ENCODE data around the gene SNAPC3.
A peak's percentile ranks its signal among the peaks of the same experiment; 100 is the strongest.
"Not testable (repeated sequence)": the region's sequence is repeated elsewhere in the genome, so short reads cannot be mapped to it uniquely, and the experiment has no call there.

The SNAPC3 gene

DNA sequence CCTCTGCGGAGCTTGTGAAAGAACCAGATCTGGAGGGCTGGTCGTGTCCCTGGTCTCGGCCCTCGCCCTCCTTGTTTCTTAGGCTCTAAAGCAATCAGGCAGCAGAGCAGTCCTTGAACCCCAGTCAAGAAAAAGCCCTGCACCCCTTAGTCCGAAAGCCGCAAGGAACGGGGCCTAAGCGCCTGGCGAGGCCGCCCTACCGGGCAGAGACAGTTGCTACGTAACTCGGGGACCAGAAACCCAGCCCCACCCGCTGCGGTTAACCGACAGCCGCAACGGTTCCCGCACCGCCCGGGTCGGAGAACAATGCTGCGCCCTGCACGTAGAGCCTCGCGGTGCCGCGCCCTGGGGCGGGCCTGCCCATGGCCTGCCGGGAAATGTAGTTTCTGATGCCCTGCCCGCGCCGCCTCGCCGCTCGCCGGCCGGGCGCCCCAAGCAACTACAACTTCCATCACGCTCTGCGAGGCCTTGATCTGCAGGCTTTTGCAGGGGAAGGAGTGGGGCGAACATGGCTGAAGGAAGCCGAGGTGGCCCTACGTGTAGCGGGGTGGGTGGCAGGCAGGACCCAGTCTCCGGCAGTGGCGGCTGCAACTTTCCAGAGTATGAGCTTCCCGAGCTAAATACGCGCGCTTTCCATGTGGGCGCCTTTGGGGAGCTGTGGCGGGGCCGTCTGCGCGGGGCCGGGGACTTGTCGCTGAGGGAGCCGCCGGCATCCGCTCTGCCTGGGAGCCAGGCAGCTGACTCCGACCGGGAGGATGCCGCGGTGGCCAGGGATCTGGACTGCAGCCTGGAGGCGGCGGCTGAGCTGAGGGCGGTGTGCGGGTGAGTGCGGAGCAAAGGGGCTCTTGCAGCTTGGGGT is at the start of gene SNAPC3:
Gene SNAPC3, plus strand, starts transcription at position 505 of the 859 bp plus-strand sequence. Its CDS starts 4 bp downstream, at position 509.
- DNase-seq, result peak; percentile 86

DNA sequence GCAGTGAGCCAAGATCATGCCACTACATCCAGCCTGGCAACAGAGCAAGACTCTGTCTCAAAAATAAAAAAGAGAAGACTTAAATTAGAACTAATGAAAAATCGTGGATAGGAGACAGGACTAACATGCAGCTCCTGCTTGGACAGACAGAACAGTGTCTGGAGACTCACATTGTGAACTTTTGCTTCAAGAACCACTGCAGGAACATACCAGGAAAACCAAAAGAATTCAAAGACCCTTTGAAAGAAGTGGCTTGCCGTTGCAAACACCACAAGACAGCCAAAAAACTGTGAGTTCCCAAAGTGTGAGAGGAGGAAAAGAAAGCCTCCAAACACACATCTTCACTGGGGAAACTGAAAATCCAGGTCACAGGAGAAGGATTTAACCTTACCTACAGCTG is 48.8 kb upstream of the SNAPC3 start:
- no peak for DNase-seq

DNA sequence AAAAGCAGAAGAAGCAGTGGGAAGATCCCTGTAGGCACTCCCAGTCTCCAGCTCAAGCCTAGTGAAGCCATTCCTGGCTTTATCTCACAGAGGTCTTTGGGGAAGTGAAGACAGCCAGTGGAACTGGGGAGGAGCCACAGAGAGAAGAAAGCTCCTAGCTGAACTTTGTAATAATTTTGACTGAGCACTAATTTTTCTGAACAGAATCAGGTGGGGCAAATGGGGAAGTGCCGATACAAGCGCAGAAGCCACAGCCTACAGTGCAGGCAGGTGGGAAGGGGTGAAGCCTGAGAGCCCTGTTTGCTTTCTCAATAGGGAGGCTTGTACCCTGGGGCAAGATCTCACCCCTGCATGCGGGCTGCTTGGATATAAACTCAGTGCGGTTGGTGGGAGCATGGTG is 48.4 kb upstream of the SNAPC3 start:
- DNase-seq, result no peak

DNA sequence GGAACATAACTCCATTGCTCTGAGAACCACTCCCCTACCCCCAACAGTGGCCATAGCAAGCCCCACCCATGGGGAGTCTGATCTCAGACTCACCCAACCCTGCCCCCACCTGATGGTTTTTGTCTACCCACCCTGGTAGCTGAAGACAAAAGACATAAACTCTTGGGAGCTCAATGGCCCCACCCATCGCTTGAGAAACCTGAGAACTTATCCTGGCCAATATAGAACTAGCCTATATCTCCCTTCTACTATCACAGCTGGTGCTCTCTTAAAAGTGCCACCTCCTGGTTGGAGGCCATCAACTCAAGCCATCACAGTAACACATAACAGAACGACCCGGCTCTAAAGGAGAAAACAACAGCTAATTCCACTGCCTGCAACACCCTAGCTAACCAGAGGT is 47.9 kb upstream of the SNAPC3 start:
- no peak for DNase-seq

DNA sequence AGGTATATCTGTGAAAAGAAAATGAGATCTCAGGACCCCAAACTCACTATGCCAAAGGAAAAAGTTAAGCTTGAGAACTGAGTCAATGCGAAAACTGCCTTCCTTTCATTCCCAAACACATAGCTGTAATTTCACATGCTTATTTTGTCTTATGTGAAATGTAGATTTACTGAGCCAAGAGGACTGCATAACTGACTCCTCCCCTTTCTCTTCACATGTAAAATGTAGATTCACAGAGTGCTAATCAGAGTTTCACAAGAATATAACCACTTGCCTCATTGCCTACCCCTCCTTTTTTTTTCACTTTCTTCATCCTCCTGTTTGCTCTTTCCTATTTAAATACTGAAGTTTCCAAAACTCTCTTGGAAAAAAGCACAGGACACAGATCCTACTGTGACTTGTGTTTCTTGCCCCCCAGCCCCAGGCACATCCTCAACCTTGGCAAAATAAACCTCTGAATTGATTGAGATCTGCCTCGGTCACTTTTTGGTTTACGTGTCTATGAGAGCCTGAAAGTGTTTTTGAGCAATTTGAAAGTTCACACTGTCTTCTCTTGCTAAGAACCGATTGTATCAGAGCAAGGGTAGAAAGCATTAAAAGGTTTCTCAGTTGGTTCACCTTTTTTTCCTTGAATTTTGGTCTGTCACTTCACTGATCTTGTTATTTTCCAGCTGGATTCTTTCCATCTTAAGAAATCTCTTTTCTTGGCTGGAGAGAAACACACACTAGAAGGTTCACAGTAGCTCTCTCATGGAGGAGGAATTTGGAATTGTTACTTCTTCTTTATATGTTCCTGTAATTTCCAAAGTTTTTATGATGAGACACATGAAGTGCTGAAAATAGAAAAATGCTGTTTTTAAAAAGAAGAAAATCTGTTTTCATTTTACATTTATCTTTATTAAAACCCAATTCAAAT is 44.8 kb upstream of the SNAPC3 start:
- no peak for DNase-seq

DNA sequence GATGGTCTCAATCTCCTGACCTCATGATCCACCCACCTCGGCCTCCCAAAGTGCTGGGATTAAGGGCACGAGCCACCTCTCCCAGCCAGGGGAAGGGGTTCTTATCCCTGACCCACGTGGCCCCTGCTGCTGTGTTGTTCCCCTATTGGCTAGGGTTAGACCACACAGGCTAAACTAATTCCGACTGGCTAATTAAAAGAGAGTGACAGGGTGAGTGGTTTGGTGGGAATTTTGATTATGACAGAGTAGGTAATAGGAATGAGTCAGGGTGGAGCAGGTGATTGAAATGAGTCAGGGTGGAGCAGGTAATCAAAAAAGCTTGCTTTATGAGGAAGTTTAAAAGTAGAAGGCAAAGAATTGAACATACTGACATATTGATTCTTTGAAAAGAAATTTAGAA is 43.4 kb upstream of the SNAPC3 start:
- not testable (repeated sequence) for DNase-seq

DNA sequence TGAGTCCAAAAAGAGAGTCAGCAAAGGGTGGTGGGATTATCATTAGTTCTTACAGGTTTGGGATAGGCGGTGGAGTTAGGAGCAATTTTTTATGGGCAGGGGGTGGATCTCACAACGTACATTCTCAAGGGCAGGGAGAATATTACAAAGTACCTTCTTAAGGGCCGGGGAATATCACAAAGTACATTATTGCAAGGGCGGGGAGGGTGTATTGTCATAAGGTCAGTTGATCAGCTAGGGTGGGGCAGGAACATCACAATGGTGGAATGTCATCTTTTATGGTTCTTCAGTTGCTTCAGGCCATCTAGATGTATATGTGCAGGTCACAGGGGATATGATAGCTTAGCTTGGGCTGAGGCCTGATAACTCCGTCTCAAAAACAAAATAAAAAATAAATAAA is 42.8 kb upstream of the SNAPC3 start:
- not testable (repeated sequence) for DNase-seq

DNA sequence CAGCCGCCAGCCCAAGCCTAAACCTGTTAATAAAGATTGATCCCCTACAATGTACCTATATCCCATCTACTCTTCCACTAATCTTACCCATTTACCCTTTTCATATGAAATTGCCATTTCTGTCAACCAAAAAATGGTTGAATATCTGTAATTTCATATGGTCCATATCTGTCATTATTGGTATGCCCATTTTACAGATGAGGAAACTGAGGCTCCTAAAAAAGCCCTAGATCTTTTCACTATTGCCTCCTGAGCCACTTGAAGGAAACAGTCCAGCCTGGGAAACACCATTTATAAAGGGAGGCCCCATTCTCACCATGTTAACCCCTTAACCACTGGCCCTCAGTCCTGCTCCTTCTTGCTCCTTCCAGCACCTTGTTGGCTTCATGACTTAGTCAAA is 41.2 kb upstream of the SNAPC3 start:
- no peak for DNase-seq

DNA sequence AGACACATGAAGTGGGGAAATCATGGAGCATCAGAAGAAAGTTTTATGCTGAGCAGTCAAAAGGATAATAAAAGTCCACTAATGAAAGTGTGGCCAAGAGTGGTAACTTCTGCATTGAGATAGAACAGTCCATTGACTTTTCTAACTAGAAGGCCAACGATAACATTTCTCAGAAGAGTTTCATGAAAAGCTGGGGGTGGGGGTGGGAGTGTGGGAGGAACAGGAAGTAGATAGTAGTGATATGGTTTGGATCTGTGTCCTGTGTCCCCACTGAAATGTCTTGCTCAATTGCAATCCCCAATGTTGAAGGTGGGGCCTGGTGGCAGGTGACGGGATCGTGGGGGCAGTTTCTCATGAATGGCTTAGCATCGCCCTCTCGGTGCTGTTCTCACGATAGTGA is 36.2 kb upstream of the SNAPC3 start:
- DNase-seq, result no peak

DNA sequence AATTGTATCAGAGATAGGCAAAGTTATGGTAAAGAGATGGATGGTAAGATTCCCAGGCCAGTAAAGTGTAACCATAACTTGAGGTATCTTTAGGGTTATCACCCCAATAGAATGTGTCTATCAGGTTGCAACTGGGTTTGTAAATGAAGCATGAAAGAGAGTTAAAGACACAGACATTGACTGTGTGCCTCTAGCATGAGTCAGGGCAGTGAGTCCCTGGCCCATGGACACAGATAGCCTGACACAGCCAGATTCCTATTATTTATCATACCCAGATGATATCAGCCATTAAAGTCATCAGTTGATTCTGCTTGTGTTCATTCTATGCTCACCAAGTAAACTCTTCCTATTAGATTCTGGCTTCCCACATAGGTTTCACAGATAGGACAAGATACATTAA is 33.5 kb upstream of the SNAPC3 start:
- DNase-seq, result no peak

DNA sequence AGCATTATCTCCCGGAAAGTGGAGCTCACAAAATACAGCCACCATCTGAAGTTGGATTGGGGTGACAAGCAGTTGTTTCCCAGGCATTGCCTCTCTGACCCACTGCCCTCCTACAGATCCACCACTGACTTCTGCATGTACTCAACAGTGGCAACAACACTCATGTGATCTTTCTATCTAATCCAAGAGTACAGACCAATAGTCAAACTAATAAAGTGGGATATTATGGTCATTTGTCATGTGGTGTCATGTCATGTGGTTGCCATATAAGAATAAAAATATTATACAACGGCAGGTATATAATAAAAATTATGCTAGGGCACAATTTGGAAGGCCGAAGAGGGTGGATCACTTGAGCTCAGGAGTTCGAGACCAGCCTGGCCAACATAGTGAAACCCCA is 33.0 kb upstream of the SNAPC3 start:
- DNase-seq, result no peak

DNA sequence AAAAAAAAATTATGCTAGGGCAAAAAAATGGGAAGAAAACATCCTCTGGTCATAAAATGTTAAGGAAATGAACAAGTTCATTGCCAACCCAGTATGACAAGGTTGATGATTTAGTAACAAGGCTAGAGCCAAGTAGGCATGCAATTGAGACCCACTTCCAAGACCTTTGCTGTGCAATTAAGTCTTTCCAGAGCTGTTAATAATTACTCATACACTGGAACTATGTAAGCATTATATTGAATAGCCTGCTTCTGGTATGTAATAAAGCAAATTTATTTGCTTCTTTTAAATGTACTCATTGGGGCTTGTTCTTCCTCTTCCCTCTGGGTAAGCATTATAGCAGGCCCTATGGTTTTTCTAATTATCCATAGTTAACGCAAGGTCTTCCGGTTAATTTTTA is 32.5 kb upstream of the SNAPC3 start:
- no peak for DNase-seq

DNA sequence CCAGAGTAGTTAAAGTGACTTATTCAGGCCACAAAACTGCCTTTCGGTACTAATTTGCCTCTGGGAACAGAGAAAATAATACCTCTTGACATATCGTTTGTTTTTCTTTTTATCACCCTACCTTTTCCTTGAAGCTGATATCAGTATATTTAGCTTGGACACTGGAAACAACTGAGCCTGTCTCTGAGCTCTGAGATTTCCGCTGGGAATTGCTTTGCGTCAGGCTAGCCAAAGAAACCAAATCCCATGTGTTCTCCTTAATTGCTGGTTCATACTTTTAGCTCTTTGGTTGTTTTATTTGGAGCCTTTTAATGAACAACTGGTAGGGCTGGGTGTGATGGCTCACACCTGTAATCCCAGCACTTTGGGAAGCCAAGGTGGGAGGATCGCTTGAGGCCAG is 30.3 kb upstream of the SNAPC3 start:
- no peak for DNase-seq

DNA sequence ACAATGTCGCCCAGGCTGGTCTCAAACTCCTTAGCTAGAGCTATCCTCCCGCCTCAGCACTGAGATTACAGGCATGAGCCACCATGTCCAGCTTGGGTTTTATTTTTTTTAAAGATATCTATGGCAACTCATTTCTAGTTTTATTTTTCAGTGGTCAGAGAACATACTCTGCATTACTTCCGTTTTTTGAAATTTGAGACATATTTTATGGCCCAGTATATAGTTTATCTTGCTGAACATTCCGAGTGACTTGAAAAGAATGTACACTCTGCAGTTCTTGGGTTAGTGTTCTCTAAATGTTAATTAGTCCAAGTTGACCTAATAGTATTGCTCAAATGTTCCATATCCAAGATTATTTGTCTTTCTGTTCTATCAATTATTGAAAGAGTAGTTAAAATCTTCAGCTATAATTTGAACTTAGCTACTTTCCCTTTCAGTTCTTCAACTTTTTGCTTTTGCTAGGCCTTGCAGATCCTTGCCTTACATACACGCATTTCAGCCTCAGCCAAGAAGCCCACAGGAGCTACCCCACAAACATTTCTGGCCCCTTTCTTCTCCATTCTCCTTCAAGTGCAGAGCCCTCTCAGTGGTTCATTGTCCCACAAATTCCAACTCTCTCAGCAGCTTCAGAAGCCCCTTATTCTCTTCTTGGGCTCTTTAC is 22.3 kb upstream of the SNAPC3 start:
- DNase-seq, result no peak

DNA sequence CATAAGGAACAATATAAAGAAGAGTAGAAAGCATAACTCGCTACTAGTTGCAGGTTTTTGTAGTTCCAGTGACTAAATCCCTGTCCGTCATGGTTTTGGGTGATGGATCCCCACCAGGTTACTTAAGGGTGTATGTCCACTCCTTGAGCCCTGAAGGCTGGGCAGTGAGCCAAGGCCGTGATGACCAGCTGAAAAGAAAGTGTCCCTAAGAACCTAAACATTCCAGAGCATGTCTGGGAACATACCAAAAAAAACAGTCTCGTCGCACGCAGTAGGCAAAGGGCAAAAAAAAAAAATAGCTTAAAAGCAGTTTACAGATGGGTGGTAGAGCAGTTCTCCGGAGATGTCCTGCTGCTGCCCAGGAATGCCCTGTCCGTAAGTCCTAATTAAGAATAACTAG is 21.4 kb upstream of the SNAPC3 start:
- DNase-seq, result no peak

DNA sequence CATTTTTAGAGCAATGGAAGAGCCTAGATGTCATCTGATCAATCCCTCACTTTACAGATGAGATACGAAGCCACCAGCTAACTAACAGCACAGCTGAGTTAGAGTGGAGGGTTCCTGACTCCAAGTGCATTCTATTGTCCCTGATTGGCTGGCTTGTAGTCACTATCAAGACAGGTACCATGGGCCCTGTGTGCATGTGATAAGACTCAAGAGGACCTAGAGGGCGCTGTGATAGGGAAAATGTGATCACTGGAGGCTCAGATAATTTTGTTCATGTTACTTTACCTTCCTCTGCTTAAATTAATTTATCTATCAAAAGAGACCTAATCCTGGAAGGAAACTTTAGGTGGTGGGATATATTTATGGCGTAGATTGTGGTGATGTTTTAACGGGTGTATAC is 19.5 kb upstream of the SNAPC3 start:
- peak; percentile 34 for DNase-seq

DNA sequence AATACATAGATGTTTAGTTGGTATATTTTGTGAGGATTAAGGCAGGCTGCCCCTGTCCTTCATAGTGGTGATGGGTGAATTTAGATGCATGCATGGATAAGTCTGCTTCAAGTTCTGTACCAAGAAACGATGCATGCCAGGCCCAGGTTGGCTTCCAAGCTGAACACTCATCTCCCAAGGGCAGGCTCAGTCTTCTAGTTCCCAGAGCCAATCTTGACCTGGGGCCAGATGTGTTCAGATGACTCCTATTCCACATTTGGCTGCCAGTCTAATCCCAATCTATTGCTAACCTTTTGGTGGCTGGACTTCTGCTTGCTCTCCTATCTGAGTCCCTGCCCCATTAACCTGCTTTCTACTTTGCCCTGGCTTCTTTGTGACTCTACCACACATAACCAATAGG is 18.5 kb upstream of the SNAPC3 start:
- DNase-seq, result no peak

DNA sequence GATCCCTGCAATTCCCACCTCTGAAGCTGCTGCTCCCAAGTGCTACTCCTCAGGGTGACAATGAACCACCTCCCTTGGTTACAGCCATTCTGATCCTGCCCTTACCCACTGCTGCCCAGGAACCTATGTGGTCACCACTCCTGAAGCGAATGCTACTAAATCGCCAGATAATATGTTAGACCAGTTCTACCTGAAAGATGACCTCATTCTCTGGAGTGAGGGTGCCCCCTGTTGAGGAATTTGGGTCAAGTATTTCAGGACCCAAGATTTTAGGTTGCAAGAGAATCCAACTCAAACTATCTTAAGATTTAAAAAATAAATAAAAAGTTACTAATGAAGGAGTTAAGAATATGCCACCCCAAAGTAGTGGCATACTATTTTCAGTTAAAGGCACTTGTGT is 5.8 kb upstream of the SNAPC3 start:
- DNase-seq, result peak; percentile 36

DNA sequence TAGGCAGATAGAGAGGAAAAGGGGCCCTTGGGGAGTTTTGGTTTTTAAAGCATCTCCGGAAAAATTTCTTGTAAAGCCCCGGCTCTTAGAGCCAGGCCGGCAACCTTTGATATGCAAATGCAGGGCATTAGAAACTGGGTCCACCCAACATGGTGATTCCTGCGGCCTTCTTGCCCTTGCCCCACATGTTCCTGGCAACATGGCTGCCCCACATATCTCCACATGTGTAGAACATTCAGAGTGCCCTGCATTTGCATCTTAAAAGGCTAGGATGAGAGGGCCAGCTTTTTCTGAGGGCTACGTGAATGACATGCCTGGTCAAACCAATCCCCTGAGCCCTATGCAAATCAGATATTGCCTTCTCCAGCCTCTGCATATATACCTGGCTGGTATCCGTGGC is 5.0 kb upstream of the SNAPC3 start:
- no peak for DNase-seq

DNA sequence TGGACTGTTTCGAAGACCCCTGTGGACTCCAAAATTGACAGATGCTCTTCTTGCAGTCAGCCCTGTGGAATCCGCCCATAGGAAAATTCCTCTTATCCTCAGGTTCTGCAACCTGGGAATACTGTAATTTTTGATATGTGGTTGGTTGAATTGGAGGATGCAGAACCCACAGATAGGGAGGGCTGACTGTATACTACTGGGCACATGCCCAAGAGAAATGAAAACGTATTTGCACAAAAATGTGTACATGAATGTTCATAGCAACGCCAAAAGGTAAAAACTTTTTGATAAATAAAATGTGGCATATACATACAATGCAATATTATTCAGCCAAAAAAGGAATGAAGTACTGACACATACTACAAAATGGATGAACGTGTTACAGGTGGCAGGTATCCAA is 1.9 kb upstream of the SNAPC3 start:
- no peak for DNase-seq

DNA sequence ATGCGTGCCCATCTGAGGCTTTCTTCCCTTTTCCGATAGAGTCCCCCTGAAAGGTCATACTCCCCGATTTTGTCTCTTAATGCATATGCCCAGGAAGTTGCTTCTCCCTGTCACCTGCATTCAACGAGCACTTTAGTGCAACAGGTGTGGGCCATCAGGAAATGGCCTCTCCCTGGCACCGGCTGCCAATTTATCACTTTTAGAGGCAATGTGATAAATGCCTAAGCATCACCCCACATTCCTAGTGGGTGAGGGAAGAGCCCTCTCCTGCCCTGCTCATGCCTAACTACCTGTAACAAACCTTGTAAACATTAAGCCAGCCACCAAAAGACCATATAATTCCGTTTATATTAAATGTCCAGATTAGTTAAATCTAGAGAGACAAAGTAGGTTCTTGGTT is 1.1 kb upstream of the SNAPC3 start:
- peak; percentile 18 for DNase-seq

DNA sequence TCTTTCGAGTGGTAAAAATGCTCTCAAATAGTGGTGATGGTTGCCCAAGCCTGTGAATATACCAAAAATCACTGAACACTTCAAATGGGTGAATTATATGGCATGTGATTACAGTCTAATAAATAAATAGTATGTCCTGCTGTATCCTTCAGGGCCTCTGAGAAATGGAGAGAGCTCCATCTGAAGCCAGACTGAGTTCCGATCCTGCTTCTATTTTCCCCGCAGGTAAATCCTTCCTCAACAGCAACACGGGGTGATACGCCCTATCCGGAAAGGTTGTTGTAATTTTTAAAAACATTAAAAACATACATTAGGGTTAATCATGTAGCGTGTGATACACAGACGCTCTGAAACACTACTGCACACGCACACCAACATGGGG is 695 bp upstream of the SNAPC3 start:
- DNase-seq, result no peak

DNA sequence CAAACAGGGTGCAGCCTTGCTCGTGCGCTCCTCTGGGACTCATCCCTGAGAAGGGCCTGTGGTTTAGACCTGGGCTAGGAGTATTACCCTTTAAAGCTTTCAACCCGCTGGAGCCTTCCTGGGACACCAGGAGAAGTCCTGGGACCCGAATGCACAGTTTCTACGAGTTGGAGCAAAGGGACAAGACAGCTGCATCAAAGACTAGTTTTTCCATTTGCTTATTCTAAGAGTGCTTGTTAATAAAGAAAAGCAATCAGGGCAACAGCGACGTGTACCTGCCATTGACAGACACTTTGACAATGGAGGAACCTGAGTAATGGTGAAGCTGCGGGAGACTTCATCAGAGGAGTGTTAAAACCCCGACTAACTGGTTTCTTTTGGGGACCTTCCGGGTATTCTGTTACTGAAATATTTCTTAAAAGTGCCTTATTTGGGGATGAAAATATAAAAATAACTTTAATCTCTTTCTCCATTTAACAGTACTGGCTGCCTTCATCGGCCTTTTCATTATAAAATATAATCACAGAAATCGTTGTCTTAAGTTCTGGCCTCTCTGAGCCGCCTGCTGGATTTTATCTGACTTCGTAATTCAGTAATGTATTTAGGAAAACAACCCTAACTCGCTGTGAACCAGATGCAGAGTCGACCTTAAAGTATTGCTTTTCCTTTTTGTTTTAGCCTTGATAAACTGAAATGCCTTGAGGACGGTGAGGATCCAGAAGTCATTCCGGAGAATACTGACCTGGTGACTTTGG is 732 bp downstream of the SNAPC3 start:
- DNase-seq, result peak; percentile 29
